Stimulated activated naive CD8-positive, alpha-beta T cell treated with anti-CD3 and anti-CD28 coated beads, Interleukin-15, amount 100 ng/mL, for 72 hours (primary cell): Measurements from ENCODE around the gene POLR3B.
A peak's percentile ranks its signal among the peaks of the same experiment; 100 is the strongest.

Experiments
- ATAC-seq: fragments of 150-1000 bp; cut with Tn5 transposase; 2 replicates; pipeline ENCODE4 v1.10.0; 2021; ENCODE audit warnings: mild to moderate bottlenecking, moderate library complexity
- DNase-seq, 2 donors: peaks; one replicate each; pipeline ENCODE4 v3.0.0; 2021 to 2022
- H3K27ac Mint-ChIP-seq, 2 donors: one replicate each; pipeline ENCODE4 v1.8.0; 2022; ENCODE audit warnings: mild to moderate bottlenecking in 2 of 2, mixed read lengths in 2 of 2, moderate library complexity in 2 of 2
- H3K27me3 Mint-ChIP-seq: one replicate; pipeline ENCODE4 v1.8.0; 2022; ENCODE audit warnings: mixed read lengths
- H3K4me1 Mint-ChIP-seq: one replicate; pipeline ENCODE4 v1.8.0; 2022; ENCODE audit warnings: mild to moderate bottlenecking, mixed read lengths
- H3K4me3 Mint-ChIP-seq, 2 donors: one replicate each; pipeline ENCODE4 v1.8.0; 2022; ENCODE audit warnings: mild to moderate bottlenecking in 2 of 2, mixed read lengths in 2 of 2, moderate library complexity in 1 of 2
- H3K9me3 Mint-ChIP-seq, 2 donors: one replicate each; pipeline ENCODE4 v1.8.0; 2022; ENCODE audit warnings: mixed read lengths in 2 of 2

POLR3B gene

DNA sequence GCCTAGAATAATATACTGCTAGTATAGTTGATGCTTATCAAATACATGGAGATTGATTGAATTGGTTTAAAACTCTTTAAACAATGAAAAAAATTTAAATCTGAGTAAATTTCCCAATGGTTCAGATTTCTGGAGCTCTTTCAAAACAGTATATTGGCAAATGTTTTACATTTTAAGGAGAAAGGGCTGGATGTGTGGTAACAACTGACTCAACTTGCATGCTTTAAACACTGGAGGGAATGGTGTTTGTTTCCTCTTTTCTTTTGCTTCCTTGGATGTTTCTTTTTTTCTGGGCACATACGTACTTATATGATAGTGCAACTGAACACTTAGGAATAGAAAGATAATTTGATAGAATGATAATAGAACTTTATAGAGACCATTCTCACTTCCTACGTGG is 151.4 kb downstream of the POLR3B start:
- no peak for DNase-seq
- H3K27me3 Mint-ChIP-seq = no peaks in the 10 kb centered on the region
- ATAC-seq = no peak
- H3K4me1 Mint-ChIP-seq = no peaks in the 10 kb centered on the region
- no peak overlapping the region for H3K27ac Mint-ChIP-seq
- no peak overlapping the region for H3K4me3 Mint-ChIP-seq
- H3K9me3 Mint-ChIP-seq = peaks cover 4 to 7% of the 10 kb centered on the region in 2 donors

DNA sequence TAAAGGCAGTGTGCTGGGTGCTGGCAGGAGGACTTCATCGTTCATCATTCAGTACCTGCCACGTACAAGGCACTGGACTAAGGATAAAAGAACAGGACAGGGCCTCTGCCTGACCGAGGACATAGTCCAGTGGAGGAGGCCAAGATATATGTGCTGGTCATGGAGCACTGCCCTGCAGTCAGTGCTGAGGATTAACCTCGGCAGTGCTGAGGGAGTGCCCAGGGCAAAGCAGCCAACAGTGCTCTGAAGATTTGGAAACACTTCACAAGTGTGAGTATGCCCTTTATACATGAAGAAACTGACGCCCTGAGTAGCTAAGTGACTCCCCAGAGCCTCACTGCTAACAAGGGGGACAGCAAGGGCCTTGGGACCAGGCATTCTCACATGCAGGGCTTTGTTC is 153.8 kb downstream of the POLR3B start:
- no peaks in the 10 kb centered on the region for H3K27me3 Mint-ChIP-seq
- H3K4me1 Mint-ChIP-seq = no peaks in the 10 kb centered on the region
- ATAC-seq (no peak), DNase-seq (no peak)
- no peak overlapping the region for H3K27ac Mint-ChIP-seq
- peaks cover 4 to 7% of the 10 kb centered on the region in 2 donors for H3K9me3 Mint-ChIP-seq
- no peak overlapping the region for H3K4me3 Mint-ChIP-seq

DNA sequence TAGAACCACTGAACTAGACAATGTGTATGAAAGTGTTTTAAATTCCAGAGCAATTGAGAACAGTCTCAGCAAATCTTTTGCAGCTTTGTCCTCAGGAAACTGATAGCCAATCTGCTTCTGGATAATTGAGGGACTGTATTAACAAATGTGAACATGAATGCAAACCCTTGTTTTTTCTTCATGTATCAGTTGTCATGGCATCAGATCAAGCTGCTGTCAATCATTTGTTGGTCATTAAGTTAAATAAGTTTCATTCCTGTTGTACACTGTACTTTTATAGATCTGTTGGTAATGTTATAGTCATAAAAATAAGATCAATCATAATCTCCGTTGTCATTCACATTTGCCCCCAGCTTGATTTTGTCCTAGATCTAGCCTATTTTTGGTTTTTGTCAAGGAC is 159.8 kb downstream of the POLR3B start:
- peaks cover 4 to 7% of the 10 kb centered on the region in 2 donors for H3K9me3 Mint-ChIP-seq
- H3K4me3 Mint-ChIP-seq = no peak overlapping the region
- no peaks in the 10 kb centered on the region for H3K4me1 Mint-ChIP-seq
- H3K27ac Mint-ChIP-seq = no peak overlapping the region
- H3K27me3 Mint-ChIP-seq = peaks cover 10% of the 10 kb centered on the region
- DNase-seq (no peak), ATAC-seq (no peak)

DNA sequence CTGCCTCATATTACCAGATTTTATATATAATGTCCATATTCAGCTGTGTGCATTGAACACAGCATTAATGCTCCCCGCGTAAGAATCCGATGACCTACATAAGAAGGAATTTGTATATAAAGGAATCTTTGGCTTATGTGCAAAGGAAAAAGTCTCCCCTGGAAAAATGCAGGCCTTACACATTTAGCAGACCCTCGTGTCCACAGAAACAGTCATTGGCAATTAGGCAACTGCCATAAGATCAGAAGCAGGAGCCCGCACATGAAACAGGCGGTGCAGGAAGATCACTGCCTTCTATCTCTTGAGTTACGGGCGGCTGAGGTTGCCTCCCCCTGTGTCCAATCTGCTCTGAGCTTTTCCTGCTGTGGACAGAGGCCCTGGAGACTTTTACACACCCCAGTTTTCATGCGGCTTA is 162.1 kb downstream of the POLR3B start:
- no peak for DNase-seq
- peaks cover 10% of the 10 kb centered on the region for H3K27me3 Mint-ChIP-seq
- peak overlapping the region in 1 of 2 donors; percentile 26 for H3K27ac Mint-ChIP-seq
- H3K4me3 Mint-ChIP-seq = no peak overlapping the region
- H3K9me3 Mint-ChIP-seq = no peaks in the 10 kb centered on the region
- no peak for ATAC-seq
- no peaks in the 10 kb centered on the region for H3K4me1 Mint-ChIP-seq

DNA sequence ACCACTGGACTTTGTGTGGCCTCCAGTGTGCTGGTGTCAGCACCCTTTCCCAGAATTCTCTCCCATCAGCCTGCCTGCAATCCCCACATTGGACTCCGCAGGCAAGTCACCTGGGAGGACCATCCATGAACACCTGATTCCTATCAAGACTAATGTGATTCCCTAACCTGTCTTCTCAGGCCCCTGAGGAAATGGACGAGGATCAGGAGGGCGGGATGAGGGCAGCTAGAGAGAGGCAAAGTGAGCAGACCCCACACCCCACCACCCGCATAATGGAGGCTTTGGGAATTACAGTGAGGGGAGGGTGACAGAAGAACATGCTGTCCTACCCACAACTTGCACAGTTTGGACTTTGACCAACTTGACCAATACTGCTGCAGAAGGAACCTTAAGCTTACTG is 164.4 kb downstream of the POLR3B start:
- H3K9me3 Mint-ChIP-seq = no peaks in the 10 kb centered on the region
- H3K27ac Mint-ChIP-seq = peak overlapping the region in 1 of 2 donors; percentile 16
- H3K4me1 Mint-ChIP-seq = no peaks in the 10 kb centered on the region
- DNase-seq = no peak
- no peak for ATAC-seq
- no peak overlapping the region for H3K4me3 Mint-ChIP-seq
- H3K27me3 Mint-ChIP-seq = peaks cover 10% of the 10 kb centered on the region

DNA sequence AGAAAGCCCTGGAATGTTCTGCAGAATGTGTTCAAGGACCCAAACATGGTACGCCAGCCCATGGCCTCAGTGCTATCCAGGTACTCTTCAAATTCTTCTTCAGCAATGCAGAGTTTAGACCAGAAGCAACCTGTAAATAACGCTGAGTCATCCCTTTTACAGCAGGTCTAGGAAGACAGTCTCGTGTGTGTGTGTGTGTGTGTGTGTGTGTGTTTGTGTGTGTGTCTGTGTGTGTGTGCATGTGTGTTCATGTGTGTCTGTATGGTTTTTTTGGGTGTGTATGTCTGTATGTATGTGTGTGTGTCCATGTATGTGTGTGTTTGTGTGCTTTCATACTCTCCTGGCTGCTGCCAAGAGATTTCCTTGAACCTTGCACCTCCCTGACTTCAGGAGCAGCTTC is 165.2 kb downstream of the POLR3B start:
- H3K4me1 Mint-ChIP-seq = no peaks in the 10 kb centered on the region
- ATAC-seq (no peak), DNase-seq (no peak)
- no peak overlapping the region for H3K4me3 Mint-ChIP-seq
- no peaks in the 10 kb centered on the region for H3K9me3 Mint-ChIP-seq
- H3K27me3 Mint-ChIP-seq = peaks cover 18% of the 10 kb centered on the region
- H3K27ac Mint-ChIP-seq = no peak overlapping the region

DNA sequence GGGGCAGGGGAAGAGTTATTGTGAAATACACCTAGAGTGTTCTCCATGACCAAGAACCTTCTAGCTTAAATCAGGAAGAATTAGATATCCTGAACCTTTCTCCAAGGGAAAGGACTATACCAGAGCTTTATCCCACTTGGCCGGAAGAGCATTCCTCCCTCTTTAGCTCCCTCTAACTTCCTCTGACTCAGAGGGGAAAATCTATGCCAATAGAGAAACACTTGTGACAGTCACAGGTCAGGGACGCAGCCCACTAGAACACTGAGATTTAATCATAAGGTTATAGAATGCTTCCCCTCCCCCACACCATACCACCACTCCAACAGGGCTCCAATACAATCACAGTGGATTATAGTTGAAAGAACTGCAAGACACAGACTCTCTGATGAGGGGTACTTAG is 169.8 kb downstream of the POLR3B start:
- peaks cover 29% of the 10 kb centered on the region for H3K27me3 Mint-ChIP-seq
- H3K9me3 Mint-ChIP-seq = peaks cover 8 to 16% of the 10 kb centered on the region in 2 donors
- no peak overlapping the region for H3K4me3 Mint-ChIP-seq
- ATAC-seq (no peak), DNase-seq (no peak)
- H3K27ac Mint-ChIP-seq = no peak overlapping the region
- H3K4me1 Mint-ChIP-seq = no peaks in the 10 kb centered on the region

DNA sequence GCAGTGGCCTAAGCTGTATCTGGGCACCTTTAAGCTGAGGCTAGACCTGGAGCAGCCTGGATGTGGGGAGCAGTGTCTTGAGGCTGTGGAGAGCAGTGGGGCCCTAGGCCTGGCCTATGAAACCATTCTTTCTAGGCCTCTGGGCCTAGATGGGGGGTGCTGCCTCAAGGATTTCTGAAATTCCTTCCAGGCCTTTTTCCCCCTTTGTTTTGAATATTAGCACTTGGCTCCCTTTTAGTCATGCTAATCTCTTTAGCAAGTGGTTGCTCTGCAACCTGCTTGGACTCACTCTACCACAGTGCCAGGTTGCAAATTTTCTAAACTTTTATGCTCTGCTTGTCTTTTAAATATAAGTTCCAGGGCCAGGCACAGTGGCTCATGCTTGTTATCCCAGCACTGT is 183.7 kb downstream of the POLR3B start:
- Mint-ChIP-seq H3K27me3 (peaks cover 3% of the 10 kb centered on the region), H3K4me3 (no peak overlapping the region), H3K27ac (no peak overlapping the region), H3K9me3 (peaks cover 10 to 40% of the 10 kb centered on the region in 2 donors), H3K4me1 (no peaks in the 10 kb centered on the region)
- DNase-seq (no peak), ATAC-seq (no peak)

DNA sequence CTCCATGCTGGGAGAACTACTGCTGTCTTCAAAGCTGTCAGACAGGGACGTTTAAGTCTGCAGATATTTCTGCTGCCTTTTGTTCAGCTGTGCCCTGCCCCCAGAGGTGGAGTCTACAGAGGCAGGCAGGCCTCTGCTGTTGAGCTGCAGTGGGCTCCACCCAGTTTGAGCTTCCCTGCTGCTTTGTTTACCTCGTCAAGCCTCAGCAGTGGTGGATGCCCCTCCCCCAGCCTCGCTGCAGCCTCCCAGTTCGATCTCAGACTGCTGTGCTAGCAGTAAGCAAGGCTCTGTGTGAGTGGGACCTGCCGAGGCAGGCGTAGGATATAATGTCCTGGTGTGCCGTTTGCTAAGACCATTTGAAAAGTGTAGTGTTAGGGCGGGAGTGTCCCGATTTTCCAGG is 193.9 kb downstream of the POLR3B start:
- Mint-ChIP-seq H3K4me1 (no peaks in the 10 kb centered on the region), H3K9me3 (peaks cover 20 to 28% of the 10 kb centered on the region in 2 donors), H3K4me3 (no peak overlapping the region), H3K27me3 (peaks cover 37% of the 10 kb centered on the region), H3K27ac (no peak overlapping the region)
- no peak for DNase-seq
- ATAC-seq = no peak

DNA sequence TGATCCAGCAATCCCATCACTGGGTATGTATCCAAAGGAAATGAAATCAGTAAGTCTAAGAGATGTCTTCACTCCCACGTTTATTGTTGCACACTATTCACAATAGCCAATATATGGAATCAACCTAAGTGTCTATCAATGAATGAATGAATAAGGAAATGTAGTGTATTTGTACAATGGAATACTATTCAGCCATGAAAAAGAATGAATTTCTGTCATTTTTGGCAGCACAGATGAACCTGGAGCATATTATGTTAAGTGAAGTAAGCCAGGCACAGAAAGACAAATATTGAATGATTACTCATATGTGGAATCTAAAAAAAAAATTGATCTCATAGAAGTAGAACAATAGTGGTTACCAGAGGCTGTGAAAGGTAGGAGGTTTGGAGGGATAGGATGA is 194.7 kb downstream of the POLR3B start:
- H3K27ac Mint-ChIP-seq = no peak overlapping the region
- H3K4me1 Mint-ChIP-seq = no peaks in the 10 kb centered on the region
- DNase-seq (no peak), ATAC-seq (no peak)
- peaks cover 37% of the 10 kb centered on the region for H3K27me3 Mint-ChIP-seq
- H3K4me3 Mint-ChIP-seq = no peak overlapping the region
- H3K9me3 Mint-ChIP-seq = peaks cover 20 to 28% of the 10 kb centered on the region in 2 donors
